Dermis microvascular lymphatic vessel endothelial cell (primary cell): ENCODE results near the gene CXCL9. TPM values are rescaled to one million over a fixed set of nuclear protein-coding genes. Genes with fewer than 3 reads are reported as not detected.
"Not testable (repeated sequence)": the region's sequence is repeated elsewhere in the genome, so short reads cannot be mapped to it uniquely, and the experiment has no call there.

Experiments used
- DNase-seq, 2 donors: peaks; one replicate each; pipeline versions ENCODE4 v3.0.0 to v3.0.0-alpha.2; 2010; ENCODE audit warnings: low read depth in 2 of 2
- total RNA-seq: library from RNA; depleted of rRNA; stranded (reverse); fragments of >200 nt; gene quantifications from 2 replicates; pipeline ENCODE4 v1.2.1, GENCODE V29; 2014

The CXCL9 gene
- total RNA-seq, 1 donor from 2014 or later, result not detected

- no peak for DNase-seq
Observed at GRCh38 chr4:76012388-76012801, 5.1 kb upstream of the CXCL9 start.

GRCh38 chr4:76011700-76012387, 4.5 kb upstream of the CXCL9 start:
- peak in 1 of 2 donors; percentile 35 for DNase-seq

GRCh38 chr4:76011018-76011670, 3.8 kb upstream of the CXCL9 start:
- no peak for DNase-seq

- no peak for DNase-seq
Observed at GRCh38 chr4:76010576-76010975, 3.3 kb upstream of the CXCL9 start.

- DNase-seq, result no peak
Observed at GRCh38 chr4:76009311-76009710, 2.0 kb upstream of the CXCL9 start.

- DNase-seq, result no peak
Observed at GRCh38 chr4:76003620-76004019, 3.7 kb downstream of the CXCL9 start.

GRCh38 chr4:76003035-76003434, 4.3 kb downstream of the CXCL9 start:
- DNase-seq, result no peak

GRCh38 chr4:76002176-76002575, 5.1 kb downstream of the CXCL9 start:
- DNase-seq, result peak in 1 of 2 donors; percentile 78

GRCh38 chr4:76001700-76002099, 5.6 kb downstream of the CXCL9 start:
- no peak for DNase-seq

GRCh38 chr4:76000279-76000678, 7.0 kb downstream of the CXCL9 start:
- no peak for DNase-seq

GRCh38 chr4:75998525-75999147, 8.7 kb downstream of the CXCL9 start:
- DNase-seq, result not testable (repeated sequence)

GRCh38 chr4:75997946-75998345, 9.4 kb downstream of the CXCL9 start:
- no peak for DNase-seq

GRCh38 chr4:75997081-75997480, 10.2 kb downstream of the CXCL9 start:
- DNase-seq, result no peak

GRCh38 chr4:75995727-75996126, 11.6 kb downstream of the CXCL9 start:
- DNase-seq, result peak; percentile 48 to 59

GRCh38 chr4:75992462-75992861, 14.8 kb downstream of the CXCL9 start:
- DNase-seq, result no peak

GRCh38 chr4:75989846-75990528, 17.3 kb downstream of the CXCL9 start:
- peak in 1 of 2 donors; percentile 38 for DNase-seq

- no peak for DNase-seq
Observed at GRCh38 chr4:75985116-75985515, 22.2 kb downstream of the CXCL9 start.

GRCh38 chr4:75980576-75980975, 26.7 kb downstream of the CXCL9 start:
- DNase-seq, result no peak

- no peak for DNase-seq
Observed at GRCh38 chr4:75976177-75976576, 31.1 kb downstream of the CXCL9 start.

- DNase-seq, result no peak
Observed at GRCh38 chr4:75973766-75974165, 33.5 kb downstream of the CXCL9 start.

- no peak for DNase-seq
Observed at GRCh38 chr4:75968084-75968483, 39.2 kb downstream of the CXCL9 start.

GRCh38 chr4:75963558-75963957, 43.8 kb downstream of the CXCL9 start:
- no peak for DNase-seq
